Right forelimb (tissue), 1 donor: ENCODE measurements around the gene ZNF467.

Experiments
- DNase-seq: peaks from one replicate; pipeline ENCODE4 v3.0.0-alpha.2; 2018

The ZNF467 gene

DNA sequence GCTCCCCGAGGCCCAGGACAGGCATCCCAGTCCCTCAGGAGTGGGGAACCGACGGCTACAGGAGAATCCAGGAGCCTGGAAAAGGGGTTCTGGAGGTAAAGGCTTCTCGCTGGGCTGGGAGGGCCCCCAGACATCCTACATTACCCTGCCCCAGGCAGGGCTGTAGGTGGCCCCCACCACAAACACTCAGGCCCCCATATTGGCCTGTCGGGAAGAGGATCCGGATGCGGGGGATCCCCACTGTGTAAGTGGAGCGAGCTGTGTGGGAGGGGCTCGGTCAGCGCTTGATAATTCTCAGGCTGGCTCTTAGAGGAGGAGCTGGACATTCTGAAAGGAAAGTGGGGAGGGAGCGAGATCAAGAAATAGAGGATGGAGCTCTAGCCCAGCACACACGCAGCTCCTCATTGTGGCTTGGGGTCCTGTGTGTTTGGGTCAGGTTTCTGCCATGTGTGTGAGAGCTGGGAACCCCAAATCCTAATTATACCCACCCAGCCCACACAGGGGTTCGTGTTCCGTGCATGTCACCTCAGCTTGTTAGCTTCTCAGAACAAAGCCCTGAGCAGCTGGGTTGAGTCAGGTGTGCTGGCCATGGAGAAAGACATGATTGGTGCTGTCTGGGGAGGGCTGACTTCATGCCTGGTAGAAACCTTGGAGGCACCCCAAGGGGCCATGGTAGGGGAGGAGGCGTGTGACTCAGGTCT lies 49.4 kb downstream of the ZNF467 start:
- DNase-seq: no peak

DNA sequence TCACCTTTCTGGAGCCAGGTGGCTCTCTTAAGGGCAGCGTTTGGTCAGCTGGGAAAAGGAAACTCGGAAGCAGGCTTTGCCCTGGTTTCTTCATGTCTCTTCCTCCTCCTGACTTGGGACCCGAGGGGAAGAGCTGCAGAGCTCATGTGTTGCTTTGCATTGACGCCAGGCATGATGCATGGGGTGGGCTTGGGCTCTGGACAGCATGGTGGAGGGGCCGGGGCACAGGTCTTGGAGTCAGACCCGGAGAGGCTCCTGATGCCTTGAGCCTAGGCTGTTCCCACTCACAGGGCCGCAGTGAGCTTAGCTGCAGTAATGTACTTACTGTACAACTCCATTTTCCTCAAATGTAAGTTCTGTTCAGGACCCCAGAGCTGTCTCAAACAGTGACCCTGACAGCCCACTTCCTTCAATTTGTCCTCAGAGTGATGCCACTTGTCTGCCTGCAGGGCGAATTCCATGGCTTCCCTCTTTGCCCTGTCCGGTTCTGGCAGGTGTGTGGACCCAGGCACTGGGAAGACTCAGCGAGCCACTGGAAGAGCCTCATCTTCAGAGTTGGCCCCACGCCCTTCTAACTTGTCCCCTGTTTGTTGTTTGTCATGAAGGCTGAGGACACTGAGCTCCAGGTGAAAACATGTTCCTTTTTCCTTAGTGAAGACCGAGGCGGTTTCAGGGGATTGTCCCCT lies 50.2 kb downstream of the ZNF467 start:
- DNase-seq: no peak

GRCh38 chr7:149722356-149722957 lies 50.9 kb downstream of the ZNF467 start:
- DNase-seq: peak; percentile 40

DNA sequence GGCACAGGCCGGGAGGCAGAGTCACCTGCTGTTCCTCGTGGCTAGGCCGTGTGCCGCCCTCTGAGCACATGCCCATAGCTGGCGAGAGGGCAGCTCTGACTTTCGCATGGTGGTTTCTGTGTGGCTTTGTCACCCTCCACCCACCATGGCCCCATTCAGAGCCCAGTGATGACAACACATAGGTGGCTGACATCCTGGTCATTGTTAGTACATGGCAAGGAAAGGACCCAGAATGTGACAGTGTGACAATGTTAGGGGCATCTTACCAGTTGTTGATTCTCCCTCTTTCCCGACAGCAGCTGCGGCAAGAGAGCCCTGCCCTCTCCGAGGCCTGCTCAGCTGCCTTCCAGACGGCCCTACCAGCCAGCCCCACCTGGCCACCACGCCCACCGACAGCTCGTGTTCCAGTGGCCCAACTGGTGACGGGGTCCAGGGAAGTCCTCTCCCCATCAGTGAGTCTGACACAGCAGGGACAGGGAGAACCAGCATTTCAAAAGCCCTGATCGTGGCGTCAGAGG lies 52.2 kb downstream of the ZNF467 start:
- no peak for DNase-seq

GRCh38 chr7:149720372-149721083 lies 52.9 kb downstream of the ZNF467 start:
- DNase-seq: peak; percentile 43

GRCh38 chr7:149719912-149720335 lies 53.5 kb downstream of the ZNF467 start:
- DNase-seq: no peak

GRCh38 chr7:149719050-149719899 lies 54.1 kb downstream of the ZNF467 start:
- DNase-seq: no peak

DNA sequence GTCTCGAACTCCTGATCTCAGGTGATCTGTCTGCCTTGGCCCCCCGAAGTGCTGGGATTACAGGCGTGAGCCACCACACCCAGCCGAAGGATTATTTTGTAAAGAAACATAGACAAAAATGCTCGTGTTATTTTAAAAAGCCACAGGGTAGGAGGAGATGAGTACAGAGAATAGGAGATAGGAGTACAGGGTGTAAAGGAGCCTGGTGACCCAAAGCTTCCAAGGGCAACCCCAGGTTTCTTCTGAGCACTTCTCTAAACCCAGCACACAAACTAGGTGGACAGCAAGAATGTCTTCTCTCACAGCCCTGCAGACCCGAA lies 54.7 kb downstream of the ZNF467 start:
- DNase-seq: no peak

DNA sequence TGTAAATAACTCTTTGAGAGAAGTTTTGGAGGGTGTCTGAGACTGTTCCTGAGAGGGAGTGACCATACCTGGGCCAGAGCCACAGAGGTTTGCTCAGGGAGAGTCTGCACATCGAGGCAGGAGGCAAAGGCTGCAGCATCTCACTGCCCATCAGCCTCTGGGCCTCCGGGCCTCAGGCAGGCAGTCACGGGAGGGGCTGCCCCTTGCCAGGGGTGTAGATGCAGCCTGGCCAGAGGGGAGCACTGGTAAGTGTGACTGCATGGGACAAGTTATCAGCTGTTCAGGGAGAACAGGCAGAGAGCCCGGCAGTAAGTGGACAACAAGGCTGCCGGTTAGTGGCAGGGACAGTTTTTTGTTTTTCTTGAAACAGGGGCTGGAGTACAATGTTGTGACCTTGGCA lies 55.9 kb downstream of the ZNF467 start:
- no peak for DNase-seq

DNA sequence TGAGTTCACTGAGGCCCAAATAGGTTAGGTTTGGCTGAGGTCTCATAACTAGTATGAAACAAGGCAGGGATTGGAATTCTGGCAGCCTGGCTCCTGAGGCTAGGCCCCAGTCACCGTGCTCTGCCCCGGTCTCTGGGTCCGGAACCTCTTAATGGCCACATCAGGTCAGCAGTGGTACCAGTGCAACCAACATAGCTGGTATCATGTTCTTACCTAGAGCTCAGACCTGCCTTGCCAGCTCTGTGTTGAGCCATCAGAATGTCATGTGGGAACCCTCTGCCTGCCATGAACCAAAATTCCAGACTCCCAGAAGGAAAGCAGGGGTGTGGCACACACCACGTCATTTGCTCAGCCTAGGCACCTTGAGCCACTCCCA lies 56.5 kb downstream of the ZNF467 start:
- no peak for DNase-seq

GRCh38 chr7:149716007-149716931 lies 57.1 kb downstream of the ZNF467 start:
- peak; percentile 46 for DNase-seq

DNA sequence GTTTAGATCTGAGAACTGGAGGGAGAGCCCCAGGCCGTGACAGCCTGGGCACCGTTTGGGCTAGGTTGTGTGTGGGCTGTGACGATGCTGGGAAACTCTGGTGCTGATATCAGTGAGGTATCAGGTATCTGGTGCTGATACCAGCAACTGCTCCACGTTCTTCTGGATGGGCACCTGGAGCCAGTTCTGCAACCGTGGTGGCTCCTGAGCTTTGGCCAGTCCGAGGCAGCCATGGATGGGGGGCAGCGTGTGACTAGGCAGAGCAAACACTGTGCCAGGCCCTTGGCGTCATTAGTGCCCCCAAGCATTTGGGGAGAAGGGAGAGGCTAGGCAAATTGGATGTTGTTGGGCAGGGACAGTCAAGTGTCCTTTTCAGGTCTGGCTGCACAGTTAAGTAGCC lies 57.9 kb downstream of the ZNF467 start:
- DNase-seq: peak; percentile 37

GRCh38 chr7:149714910-149715471 lies 58.4 kb downstream of the ZNF467 start:
- DNase-seq: no peak
